Mesenteric fat pad (tissue), 1 donor: Measurements from ENCODE around the gene LIPE. TPM values are rescaled to one million over a fixed set of nuclear protein-coding genes. Genes with fewer than 3 reads are reported as not detected.

Experiments used
- DNase-seq: peaks from one replicate; pipeline ENCODE4 v3.0.0-alpha.2; 2020; ENCODE audit warnings: low spot score
- total RNA-seq: library from RNA; stranded (reverse); fragmentation: NEBNext Ultra II Directional; extraction: Animal tissue kit (Norgen Biotek cat#: 25700); gene quantifications from one replicate; pipeline ENCODE4 v1.2.1, GENCODE V29; 2021
- donor health status: DM: yes; HTN: yes; CAD: no.

Gene LIPE
- total RNA-seq, 1 donor from 2014 or later: 1,893 TPM

- peak; percentile 76 for DNase-seq
Observed at GRCh38 chr19:42450314-42450934, 23.2 kb upstream of the LIPE start.

GRCh38 chr19:42448306-42448705, 21.1 kb upstream of the LIPE start:
- DNase-seq: peak; percentile 11

- peak; percentile 73 for DNase-seq
Observed at GRCh38 chr19:42445948-42446347, 18.8 kb upstream of the LIPE start.

- peak; percentile 18 for DNase-seq
Observed at GRCh38 chr19:42443944-42444398, 16.8 kb upstream of the LIPE start.

GRCh38 chr19:42442833-42443232, 15.6 kb upstream of the LIPE start, which contains the start of gene CXCL17:
Gene CXCL17, minus strand, starts transcription at chr19:42442946. Its CDS starts 114 bp downstream, at chr19:42442832.
- peak; percentile 20 for DNase-seq

GRCh38 chr19:42441049-42441445, 13.9 kb upstream of the LIPE start:
- DNase-seq: peak; percentile 62

- peak; percentile 51 for DNase-seq
Observed at GRCh38 chr19:42440357-42441048, 13.3 kb upstream of the LIPE start.

GRCh38 chr19:42436006-42436405, 8.8 kb upstream of the LIPE start:
- DNase-seq: no peak

- no peak for DNase-seq
Observed at GRCh38 chr19:42435316-42435715, 8.1 kb upstream of the LIPE start.

- DNase-seq: peak; percentile 91
Observed at GRCh38 chr19:42433503-42434260, 6.5 kb upstream of the LIPE start.

GRCh38 chr19:42431486-42431885, 4.3 kb upstream of the LIPE start:
- DNase-seq: no peak

GRCh38 chr19:42428676-42429075, 1.5 kb upstream of the LIPE start:
- no peak for DNase-seq

GRCh38 chr19:42426643-42427042, 545 bp downstream of the LIPE start:
- no peak for DNase-seq

GRCh38 chr19:42424712-42425131, 2.5 kb downstream of the LIPE start:
- DNase-seq: no peak

- no peak for DNase-seq
Observed at GRCh38 chr19:42424345-42424707, 2.9 kb downstream of the LIPE start.

- peak; percentile 95 for DNase-seq
Observed at GRCh38 chr19:42423462-42424344, 3.5 kb downstream of the LIPE start.

- no peak for DNase-seq
Observed at GRCh38 chr19:42422901-42423461, 4.2 kb downstream of the LIPE start.

- DNase-seq: no peak
Observed at GRCh38 chr19:42422092-42422900, 4.9 kb downstream of the LIPE start.

- no peak for DNase-seq
Observed at GRCh38 chr19:42421591-42422031, 5.6 kb downstream of the LIPE start.

GRCh38 chr19:42421101-42421500, 6.1 kb downstream of the LIPE start:
- no peak for DNase-seq
